WTC11 (cell line): Measurements from ENCODE around the gene LONP2. TPM values are rescaled to one million over a fixed set of nuclear protein-coding genes. Genes with fewer than 3 reads are reported as not detected.

Source experiments
- ATAC-seq: fragments of 200-7000 bp; cut with Tn5 transposase; 2 replicates; pipeline ENCODE4 v1.10.0; 2021; ENCODE audit warnings: mild to moderate bottlenecking, moderate library complexity
- CTCF ChIA-PET: fragments of 300-600 bp; sonication (Branson Sonifier 250); formaldehyde crosslinking; loops from one replicate; lab custom pipeline; 2021; ENCODE audit warnings: antibody characterized with exemption; lab: Charles Lee
- POLR2A ChIA-PET: fragments of 350-600 bp; sonication (Branson Sonifier 250); formaldehyde crosslinking; loops from one replicate; lab custom pipeline; 2021; ENCODE audit warnings: antibody characterized with exemption; lab: Charles Lee
- DNase-seq: peaks from one replicate; pipeline ENCODE4 v3.0.0; 2021; ENCODE audit warnings: low spot score
- H3K27ac Mint-ChIP-seq: 2 replicates; pipeline ENCODE4 v1.8.0; 2021; ENCODE audit warnings: mixed read lengths
- H3K27me3 Mint-ChIP-seq: 2 replicates; pipeline ENCODE4 v1.8.0; 2021; ENCODE audit warnings: low read depth, mild to moderate bottlenecking, moderate library complexity, mixed read lengths
- H3K36me3 Mint-ChIP-seq: 2 replicates; pipeline ENCODE4 v1.8.0; 2021; ENCODE audit warnings: mixed read lengths
- H3K4me1 Mint-ChIP-seq: 2 replicates; pipeline ENCODE4 v1.8.0; 2022; ENCODE audit warnings: mixed read lengths
- H3K4me3 Mint-ChIP-seq: 2 replicates; pipeline ENCODE4 v1.8.0; 2021; ENCODE audit warnings: mild to moderate bottlenecking, moderate library complexity, mixed read lengths
- H3K9me3 Mint-ChIP-seq: 2 replicates; pipeline ENCODE4 v1.8.0; 2021; ENCODE audit warnings: mixed read lengths
- ATF1 ChIP-seq: sonication (generic); formaldehyde crosslinking; IDR thresholded peaks from 2 replicates; pipeline ENCODE4 v1.8.1; 2023; ENCODE audit warnings: mild to moderate bottlenecking, moderate library complexity, missing genetic modification reagents
- FOXK1 ChIP-seq: sonication (generic); formaldehyde crosslinking; IDR thresholded peaks from 2 replicates; pipeline ENCODE4 v1.8.0; 2022; ENCODE audit warnings: mild to moderate bottlenecking, moderate library complexity, missing genetic modification reagents
- GABPB1 ChIP-seq: sonication (generic); formaldehyde crosslinking; IDR thresholded peaks from 2 replicates; pipeline ENCODE4 v1.8.1; 2023; ENCODE audit warnings: mild to moderate bottlenecking, missing genetic modification reagents
- JUN ChIP-seq: sonication (generic); formaldehyde crosslinking; IDR thresholded peaks from 2 replicates; pipeline ENCODE4 v1.8.0; 2023; ENCODE audit warnings: mild to moderate bottlenecking, missing genetic modification reagents
- NFATC4 ChIP-seq: fragments of 250-450 bp; sonication (Bioruptor Pico); IDR thresholded peaks from 2 replicates; pipeline ENCODE4 v1.9.0; 2021; ENCODE audit warnings: mild to moderate bottlenecking
- NR1H2 ChIP-seq: sonication (generic); formaldehyde crosslinking; IDR thresholded peaks from 2 replicates; pipeline ENCODE4 v1.9.0; 2021; ENCODE audit warnings: mild to moderate bottlenecking, moderate library complexity, missing genetic modification reagents
- SMAD4 ChIP-seq: sonication (generic); formaldehyde crosslinking; IDR thresholded peaks from 2 replicates; pipeline ENCODE4 v1.8.0; 2022; ENCODE audit warnings: mild to moderate bottlenecking, missing genetic modification reagents
- ZNF121 ChIP-seq: sonication (generic); formaldehyde crosslinking; IDR thresholded peaks from 2 replicates; pipeline ENCODE4 v1.8.0; 2023; ENCODE audit warnings: missing genetic modification reagents
- ZNF416 ChIP-seq: fragments of 250-450 bp; sonication (Bioruptor Pico); IDR thresholded peaks from 2 replicates; pipeline ENCODE4 v1.9.0; 2021; ENCODE audit warnings: mild to moderate bottlenecking, inconsistent platforms
- ZNF423 ChIP-seq: fragments of 250-450 bp; sonication (Bioruptor Pico); IDR thresholded peaks from 2 replicates; pipeline ENCODE4 v2.1.2; 2022; ENCODE audit warnings: mild to moderate bottlenecking, moderate library complexity
- total RNA-seq: library from RNA; stranded (reverse); gene quantifications from 3 replicates; pipeline ENCODE4 v1.2.3, GENCODE V29; 2021
- TF ChIP-seq, protein P1 (sequence below): sonication (generic); formaldehyde crosslinking; IDR thresholded peaks from 2 replicates; pipeline ENCODE4 v1.8.0; 2023; ENCODE audit warnings: mild to moderate bottlenecking, missing genetic modification reagents
- TF ChIP-seq, protein P2 (sequence below): sonication (generic); formaldehyde crosslinking; IDR thresholded peaks from 2 replicates; pipeline ENCODE4 v1.8.1; 2022; ENCODE audit warnings: low read depth, mild to moderate bottlenecking, moderate library complexity, missing genetic modification reagents, borderline replicate concordance
- TF ChIP-seq, protein P3 (sequence below): fragments of 250-450 bp; sonication (Bioruptor Pico); IDR thresholded peaks from 2 replicates; pipeline ENCODE4 v1.9.0; 2021; ENCODE audit warnings: mild to moderate bottlenecking, borderline replicate concordance
- TF ChIP-seq, protein P4 (sequence below): sonication (generic); formaldehyde crosslinking; IDR thresholded peaks from 2 replicates; pipeline ENCODE4 v1.8.1; 2023; ENCODE audit warnings: mild to moderate bottlenecking, missing genetic modification reagents
- TF ChIP-seq, protein P5 (sequence below): sonication (generic); formaldehyde crosslinking; IDR thresholded peaks from 2 replicates; pipeline ENCODE4 v1.8.0; 2022; ENCODE audit warnings: missing genetic modification reagents
- TF ChIP-seq, protein P6 (sequence below): fragments of 250-450 bp; sonication (Bioruptor Pico); conservative IDR thresholded peaks from 2 replicates; pipeline ENCODE4 v1.9.0; 2021; ENCODE audit warnings: mild to moderate bottlenecking
- TF ChIP-seq, protein P7 (sequence below): sonication (generic); formaldehyde crosslinking; IDR thresholded peaks from 2 replicates; pipeline ENCODE4 v1.8.0; 2022; ENCODE audit warnings: mild to moderate bottlenecking, missing genetic modification reagents
- TF ChIP-seq, protein P8 (sequence below): sonication (generic); formaldehyde crosslinking; IDR thresholded peaks from 2 replicates; pipeline ENCODE4 v1.8.0; 2022; ENCODE audit warnings: mild to moderate bottlenecking, missing genetic modification reagents

The LONP2 gene
- total RNA-seq, 1 experiment from 2014 or later, result 28.4 TPM

DNA sequence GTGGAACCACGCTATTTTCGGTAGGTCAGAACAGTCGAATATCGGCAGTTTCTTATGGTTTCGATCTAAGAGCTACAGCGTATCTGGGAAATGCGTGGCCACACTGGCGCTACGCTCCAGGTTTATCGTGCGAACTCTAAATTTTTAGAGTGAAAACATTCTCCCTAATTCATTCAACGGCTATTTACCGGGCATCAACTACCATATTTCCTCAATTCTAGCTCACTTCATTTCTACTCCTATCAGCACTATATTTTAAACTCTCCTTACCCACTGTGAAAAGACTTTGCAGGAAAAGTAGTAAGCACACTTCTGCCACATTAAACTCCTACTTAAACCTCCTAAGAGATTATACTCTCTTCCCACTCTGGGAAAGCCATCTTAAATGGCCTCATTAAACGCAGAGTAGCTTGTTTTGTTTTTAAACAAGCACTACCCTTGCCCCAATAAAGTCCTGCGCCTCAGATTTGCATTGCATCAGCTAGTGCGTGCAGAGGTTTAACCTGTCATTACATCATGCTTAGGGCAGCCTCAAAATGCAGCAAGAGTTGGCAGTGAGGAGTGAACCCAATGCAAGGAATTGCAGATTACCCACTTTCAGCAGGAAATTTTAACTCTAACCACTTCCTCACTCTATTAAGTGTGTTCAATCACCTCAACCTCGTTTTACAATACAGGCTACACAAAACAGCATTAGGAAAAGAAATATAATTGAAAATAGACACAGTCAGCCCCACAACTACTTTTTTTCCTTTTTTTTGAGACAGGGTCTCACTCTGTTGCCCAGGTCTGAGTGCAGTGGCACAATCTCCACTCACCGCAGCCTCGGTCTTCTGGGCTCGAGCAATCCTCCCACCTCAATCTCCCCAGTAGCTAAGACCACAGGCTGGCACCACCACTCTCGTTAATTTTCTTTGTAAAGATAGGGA, 122.3 kb downstream of the LONP2 start:
- DNase-seq (peak; percentile 40), ATAC-seq (peak; percentile 11)
- H3K27ac Mint-ChIP-seq, result peak overlapping the region; percentile 94
- peaks cover 56% of the 10 kb centered on the region for H3K4me1 Mint-ChIP-seq
- CTCF ChIA-PET, result interaction anchor here (0.7 to 1.8 kb wide), 7 partner anchors 10 to 264 kb away, joined by 3 to 26 read pairs (median 6); no protein-coding TSS in a partner anchor
- H3K9me3 Mint-ChIP-seq, result no peaks in the 10 kb centered on the region
- H3K4me3 Mint-ChIP-seq, result peak overlapping the region; percentile 79
- H3K27me3 Mint-ChIP-seq, result no peaks in the 10 kb centered on the region
- POLR2A ChIA-PET, result interaction anchor here (0.7 to 3.5 kb wide), 5 partner anchors 11 to 33 kb away, joined by 6 to 28 read pairs (median 13); partner anchors contain the start of gene SIAH1
- H3K36me3 Mint-ChIP-seq, result peaks cover 6% of the 10 kb centered on the region
- TF ChIP-seq, protein P1, sequence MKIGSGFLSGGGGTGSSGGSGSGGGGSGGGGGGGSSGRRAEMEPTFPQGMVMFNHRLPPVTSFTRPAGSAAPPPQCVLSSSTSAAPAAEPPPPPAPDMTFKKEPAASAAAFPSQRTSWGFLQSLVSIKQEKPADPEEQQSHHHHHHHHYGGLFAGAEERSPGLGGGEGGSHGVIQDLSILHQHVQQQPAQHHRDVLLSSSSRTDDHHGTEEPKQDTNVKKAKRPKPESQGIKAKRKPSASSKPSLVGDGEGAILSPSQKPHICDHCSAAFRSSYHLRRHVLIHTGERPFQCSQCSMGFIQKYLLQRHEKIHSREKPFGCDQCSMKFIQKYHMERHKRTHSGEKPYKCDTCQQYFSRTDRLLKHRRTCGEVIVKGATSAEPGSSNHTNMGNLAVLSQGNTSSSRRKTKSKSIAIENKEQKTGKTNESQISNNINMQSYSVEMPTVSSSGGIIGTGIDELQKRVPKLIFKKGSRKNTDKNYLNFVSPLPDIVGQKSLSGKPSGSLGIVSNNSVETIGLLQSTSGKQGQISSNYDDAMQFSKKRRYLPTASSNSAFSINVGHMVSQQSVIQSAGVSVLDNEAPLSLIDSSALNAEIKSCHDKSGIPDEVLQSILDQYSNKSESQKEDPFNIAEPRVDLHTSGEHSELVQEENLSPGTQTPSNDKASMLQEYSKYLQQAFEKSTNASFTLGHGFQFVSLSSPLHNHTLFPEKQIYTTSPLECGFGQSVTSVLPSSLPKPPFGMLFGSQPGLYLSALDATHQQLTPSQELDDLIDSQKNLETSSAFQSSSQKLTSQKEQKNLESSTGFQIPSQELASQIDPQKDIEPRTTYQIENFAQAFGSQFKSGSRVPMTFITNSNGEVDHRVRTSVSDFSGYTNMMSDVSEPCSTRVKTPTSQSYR (CRISPR knock-in tag), result no peak
- TF ChIP-seq ZNF416 (CRISPR knock-in tag) (no peak), ZNF423 (CRISPR knock-in tag) (no peak), GABPB1 (CRISPR knock-in tag) (peak; percentile 100), JUN (CRISPR knock-in tag) (no peak), SMAD4 (no peak), FOXK1 (CRISPR knock-in tag) (no peak), ZNF121 (CRISPR knock-in tag) (peak; percentile 93), ATF1 (CRISPR knock-in tag) (no peak), NFATC4 (CRISPR knock-in tag) (no peak), NR1H2 (CRISPR knock-in tag) (no peak)
- TF ChIP-seq, protein P2, sequence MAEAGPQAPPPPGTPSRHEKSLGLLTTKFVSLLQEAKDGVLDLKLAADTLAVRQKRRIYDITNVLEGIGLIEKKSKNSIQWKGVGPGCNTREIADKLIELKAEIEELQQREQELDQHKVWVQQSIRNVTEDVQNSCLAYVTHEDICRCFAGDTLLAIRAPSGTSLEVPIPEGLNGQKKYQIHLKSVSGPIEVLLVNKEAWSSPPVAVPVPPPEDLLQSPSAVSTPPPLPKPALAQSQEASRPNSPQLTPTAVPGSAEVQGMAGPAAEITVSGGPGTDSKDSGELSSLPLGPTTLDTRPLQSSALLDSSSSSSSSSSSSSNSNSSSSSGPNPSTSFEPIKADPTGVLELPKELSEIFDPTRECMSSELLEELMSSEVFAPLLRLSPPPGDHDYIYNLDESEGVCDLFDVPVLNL (CRISPR knock-in tag), result no peak
- TF ChIP-seq, protein P3, sequence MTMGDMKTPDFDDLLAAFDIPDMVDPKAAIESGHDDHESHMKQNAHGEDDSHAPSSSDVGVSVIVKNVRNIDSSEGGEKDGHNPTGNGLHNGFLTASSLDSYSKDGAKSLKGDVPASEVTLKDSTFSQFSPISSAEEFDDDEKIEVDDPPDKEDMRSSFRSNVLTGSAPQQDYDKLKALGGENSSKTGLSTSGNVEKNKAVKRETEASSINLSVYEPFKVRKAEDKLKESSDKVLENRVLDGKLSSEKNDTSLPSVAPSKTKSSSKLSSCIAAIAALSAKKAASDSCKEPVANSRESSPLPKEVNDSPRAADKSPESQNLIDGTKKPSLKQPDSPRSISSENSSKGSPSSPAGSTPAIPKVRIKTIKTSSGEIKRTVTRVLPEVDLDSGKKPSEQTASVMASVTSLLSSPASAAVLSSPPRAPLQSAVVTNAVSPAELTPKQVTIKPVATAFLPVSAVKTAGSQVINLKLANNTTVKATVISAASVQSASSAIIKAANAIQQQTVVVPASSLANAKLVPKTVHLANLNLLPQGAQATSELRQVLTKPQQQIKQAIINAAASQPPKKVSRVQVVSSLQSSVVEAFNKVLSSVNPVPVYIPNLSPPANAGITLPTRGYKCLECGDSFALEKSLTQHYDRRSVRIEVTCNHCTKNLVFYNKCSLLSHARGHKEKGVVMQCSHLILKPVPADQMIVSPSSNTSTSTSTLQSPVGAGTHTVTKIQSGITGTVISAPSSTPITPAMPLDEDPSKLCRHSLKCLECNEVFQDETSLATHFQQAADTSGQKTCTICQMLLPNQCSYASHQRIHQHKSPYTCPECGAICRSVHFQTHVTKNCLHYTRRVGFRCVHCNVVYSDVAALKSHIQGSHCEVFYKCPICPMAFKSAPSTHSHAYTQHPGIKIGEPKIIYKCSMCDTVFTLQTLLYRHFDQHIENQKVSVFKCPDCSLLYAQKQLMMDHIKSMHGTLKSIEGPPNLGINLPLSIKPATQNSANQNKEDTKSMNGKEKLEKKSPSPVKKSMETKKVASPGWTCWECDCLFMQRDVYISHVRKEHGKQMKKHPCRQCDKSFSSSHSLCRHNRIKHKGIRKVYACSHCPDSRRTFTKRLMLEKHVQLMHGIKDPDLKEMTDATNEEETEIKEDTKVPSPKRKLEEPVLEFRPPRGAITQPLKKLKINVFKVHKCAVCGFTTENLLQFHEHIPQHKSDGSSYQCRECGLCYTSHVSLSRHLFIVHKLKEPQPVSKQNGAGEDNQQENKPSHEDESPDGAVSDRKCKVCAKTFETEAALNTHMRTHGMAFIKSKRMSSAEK, result no peak
- TF ChIP-seq, protein P4, sequence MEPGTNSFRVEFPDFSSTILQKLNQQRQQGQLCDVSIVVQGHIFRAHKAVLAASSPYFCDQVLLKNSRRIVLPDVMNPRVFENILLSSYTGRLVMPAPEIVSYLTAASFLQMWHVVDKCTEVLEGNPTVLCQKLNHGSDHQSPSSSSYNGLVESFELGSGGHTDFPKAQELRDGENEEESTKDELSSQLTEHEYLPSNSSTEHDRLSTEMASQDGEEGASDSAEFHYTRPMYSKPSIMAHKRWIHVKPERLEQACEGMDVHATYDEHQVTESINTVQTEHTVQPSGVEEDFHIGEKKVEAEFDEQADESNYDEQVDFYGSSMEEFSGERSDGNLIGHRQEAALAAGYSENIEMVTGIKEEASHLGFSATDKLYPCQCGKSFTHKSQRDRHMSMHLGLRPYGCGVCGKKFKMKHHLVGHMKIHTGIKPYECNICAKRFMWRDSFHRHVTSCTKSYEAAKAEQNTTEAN (CRISPR knock-in tag), result no peak
- TF ChIP-seq, protein P5, sequence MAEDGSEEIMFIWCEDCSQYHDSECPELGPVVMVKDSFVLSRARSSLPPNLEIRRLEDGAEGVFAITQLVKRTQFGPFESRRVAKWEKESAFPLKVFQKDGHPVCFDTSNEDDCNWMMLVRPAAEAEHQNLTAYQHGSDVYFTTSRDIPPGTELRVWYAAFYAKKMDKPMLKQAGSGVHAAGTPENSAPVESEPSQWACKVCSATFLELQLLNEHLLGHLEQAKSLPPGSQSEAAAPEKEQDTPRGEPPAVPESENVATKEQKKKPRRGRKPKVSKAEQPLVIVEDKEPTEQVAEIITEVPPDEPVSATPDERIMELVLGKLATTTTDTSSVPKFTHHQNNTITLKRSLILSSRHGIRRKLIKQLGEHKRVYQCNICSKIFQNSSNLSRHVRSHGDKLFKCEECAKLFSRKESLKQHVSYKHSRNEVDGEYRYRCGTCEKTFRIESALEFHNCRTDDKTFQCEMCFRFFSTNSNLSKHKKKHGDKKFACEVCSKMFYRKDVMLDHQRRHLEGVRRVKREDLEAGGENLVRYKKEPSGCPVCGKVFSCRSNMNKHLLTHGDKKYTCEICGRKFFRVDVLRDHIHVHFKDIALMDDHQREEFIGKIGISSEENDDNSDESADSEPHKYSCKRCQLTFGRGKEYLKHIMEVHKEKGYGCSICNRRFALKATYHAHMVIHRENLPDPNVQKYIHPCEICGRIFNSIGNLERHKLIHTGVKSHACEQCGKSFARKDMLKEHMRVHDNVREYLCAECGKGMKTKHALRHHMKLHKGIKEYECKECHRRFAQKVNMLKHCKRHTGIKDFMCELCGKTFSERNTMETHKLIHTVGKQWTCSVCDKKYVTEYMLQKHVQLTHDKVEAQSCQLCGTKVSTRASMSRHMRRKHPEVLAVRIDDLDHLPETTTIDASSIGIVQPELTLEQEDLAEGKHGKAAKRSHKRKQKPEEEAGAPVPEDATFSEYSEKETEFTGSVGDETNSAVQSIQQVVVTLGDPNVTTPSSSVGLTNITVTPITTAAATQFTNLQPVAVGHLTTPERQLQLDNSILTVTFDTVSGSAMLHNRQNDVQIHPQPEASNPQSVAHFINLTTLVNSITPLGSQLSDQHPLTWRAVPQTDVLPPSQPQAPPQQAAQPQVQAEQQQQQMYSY (CRISPR knock-in tag), result no peak
- TF ChIP-seq, protein P6, sequence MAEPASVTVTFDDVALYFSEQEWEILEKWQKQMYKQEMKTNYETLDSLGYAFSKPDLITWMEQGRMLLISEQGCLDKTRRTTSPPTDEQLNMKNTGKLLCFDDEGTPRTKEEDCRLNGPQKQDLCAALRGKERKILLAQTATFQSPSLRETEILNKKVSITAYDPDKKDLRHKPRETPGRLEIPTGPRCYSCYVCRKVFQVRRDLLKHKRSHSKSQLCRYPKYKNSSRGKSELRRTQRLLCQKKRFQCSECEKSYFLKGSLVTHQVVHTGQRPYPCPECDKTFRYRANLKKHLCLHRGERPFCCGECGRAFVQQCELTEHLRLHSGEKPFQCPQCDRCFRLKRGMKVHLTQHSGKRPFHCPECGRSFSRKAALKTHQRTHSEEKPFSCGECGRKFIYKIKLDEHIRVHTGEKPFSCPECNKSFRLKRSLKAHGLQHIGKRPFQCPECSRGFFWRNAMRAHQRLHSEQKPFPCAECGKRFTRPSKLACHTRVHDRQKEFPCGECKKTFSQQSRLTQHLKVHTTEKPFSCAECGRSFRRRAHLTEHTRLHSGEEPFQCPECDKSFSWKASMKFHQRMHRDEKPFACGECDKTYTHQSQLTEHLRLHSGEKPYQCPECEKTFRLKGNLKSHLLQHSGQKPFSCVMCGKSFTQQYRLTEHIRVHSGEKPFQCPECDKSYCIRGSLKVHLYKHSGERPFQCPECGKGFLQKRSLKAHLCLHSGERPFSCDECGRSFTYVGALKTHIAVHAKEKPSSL (CRISPR knock-in tag), result no peak
- TF ChIP-seq, protein P7, sequence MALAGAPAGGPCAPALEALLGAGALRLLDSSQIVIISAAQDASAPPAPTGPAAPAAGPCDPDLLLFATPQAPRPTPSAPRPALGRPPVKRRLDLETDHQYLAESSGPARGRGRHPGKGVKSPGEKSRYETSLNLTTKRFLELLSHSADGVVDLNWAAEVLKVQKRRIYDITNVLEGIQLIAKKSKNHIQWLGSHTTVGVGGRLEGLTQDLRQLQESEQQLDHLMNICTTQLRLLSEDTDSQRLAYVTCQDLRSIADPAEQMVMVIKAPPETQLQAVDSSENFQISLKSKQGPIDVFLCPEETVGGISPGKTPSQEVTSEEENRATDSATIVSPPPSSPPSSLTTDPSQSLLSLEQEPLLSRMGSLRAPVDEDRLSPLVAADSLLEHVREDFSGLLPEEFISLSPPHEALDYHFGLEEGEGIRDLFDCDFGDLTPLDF (CRISPR knock-in tag), result no peak
- TF ChIP-seq, protein P8, sequence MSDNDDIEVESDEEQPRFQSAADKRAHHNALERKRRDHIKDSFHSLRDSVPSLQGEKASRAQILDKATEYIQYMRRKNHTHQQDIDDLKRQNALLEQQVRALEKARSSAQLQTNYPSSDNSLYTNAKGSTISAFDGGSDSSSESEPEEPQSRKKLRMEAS, result peak; percentile 53; the same call in 1 of the 2 replicates
